Glutamatergic neuron (in vitro differentiated cells): ENCODE data around the gene THSD4. TPM values are rescaled to one million over a fixed set of nuclear protein-coding genes. Genes with fewer than 3 reads are reported as not detected.

Experiments
- DNase-seq: peaks from one replicate; pipeline ENCODE4 v3.0.0; 2022
- H3K27ac Mint-ChIP-seq: one replicate; pipeline ENCODE4 v1.8.0; 2020; ENCODE audit warnings: mild to moderate bottlenecking, mixed read lengths, inconsistent platforms; ENCODE audit not compliant: unreplicated experiment
- H3K27me3 Mint-ChIP-seq: one replicate; pipeline ENCODE4 v1.8.0; 2020; ENCODE audit warnings: mild to moderate bottlenecking, moderate library complexity, mixed read lengths, inconsistent platforms; ENCODE audit not compliant: unreplicated experiment
- H3K36me3 Mint-ChIP-seq: one replicate; pipeline ENCODE4 v1.8.0; 2020; ENCODE audit warnings: mild to moderate bottlenecking, mixed read lengths, inconsistent platforms; ENCODE audit not compliant: unreplicated experiment
- H3K4me1 Mint-ChIP-seq: one replicate; pipeline ENCODE4 v1.8.0; 2020; ENCODE audit warnings: mild to moderate bottlenecking, low read depth, mixed read lengths, inconsistent platforms; ENCODE audit not compliant: unreplicated experiment
- H3K4me3 Mint-ChIP-seq: one replicate; pipeline ENCODE4 v1.8.0; 2020; ENCODE audit warnings: mild to moderate bottlenecking, mixed read lengths, inconsistent platforms; ENCODE audit not compliant: unreplicated experiment
- H3K9me3 Mint-ChIP-seq: one replicate; pipeline ENCODE4 v1.8.0; 2020; ENCODE audit warnings: mild to moderate bottlenecking, moderate library complexity, mixed read lengths, inconsistent platforms; ENCODE audit not compliant: unreplicated experiment
- total RNA-seq: library from RNA; stranded (reverse); fragmentation: NEBNext Ultra II Directional; extraction: Animal tissue kit (Norgen Biotek cat#: 25700); gene quantifications from one replicate; pipeline ENCODE4 v1.2.1, GENCODE V29; 2021; ENCODE audit not compliant: unreplicated experiment
- TF ChIP-seq, protein P1 (sequence below): fragments of 200-600 bp; sonication (generic); IDR thresholded peaks from one replicate; pipeline ENCODE4 v1.5.0; 2021; ENCODE audit not compliant: partially characterized antibody, unreplicated experiment

Gene THSD4
- total RNA-seq, 1 donor from 2014 or later = 12.3 TPM

DNA sequence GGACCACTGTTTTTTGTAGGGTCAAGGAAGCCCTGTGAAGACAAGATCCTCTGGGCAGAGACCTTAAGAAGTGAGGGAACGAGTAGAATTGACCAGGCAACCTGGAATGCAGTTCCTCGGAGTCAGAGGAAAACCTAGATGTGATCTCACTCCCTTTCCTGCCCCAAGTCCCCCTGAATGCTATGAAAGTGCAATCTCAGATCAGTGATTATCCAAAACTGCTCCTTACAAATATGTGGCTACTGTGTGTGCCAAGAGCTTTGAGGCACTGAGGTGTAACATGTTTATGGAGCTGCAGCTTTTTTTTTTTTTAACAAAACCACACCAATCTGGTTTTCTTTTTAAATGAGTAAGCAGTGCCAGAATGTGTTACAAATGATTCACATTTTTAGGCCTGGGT, 35.8 kb downstream of the THSD4 start:
- Mint-ChIP-seq H3K4me3 (no peak overlapping the region), H3K27me3 (peaks cover 2% of the 10 kb centered on the region), H3K4me1 (no peaks in the 10 kb centered on the region)

DNA sequence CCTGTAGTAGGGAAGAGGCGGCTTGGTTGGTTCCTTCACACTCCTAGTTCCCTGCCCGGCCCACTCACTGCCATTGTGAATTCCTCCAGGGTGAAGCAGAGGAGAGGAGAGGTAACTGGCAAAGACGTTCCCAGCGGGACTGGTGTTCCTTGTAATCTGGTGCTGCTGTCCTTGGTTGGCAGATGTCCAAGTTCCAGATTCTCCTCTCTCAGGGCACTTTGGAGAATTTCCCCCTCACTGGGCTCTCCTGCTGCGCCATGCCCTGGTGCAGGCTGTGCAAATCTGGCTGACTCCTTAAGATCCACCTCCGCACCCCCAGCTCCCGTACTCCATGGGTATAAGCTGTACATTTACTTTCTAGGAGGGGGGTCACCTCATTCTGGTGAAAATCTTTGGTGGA, 37.3 kb downstream of the THSD4 start:
- Mint-ChIP-seq H3K27me3 (peaks cover 2% of the 10 kb centered on the region), H3K4me3 (no peak overlapping the region), H3K36me3 (peaks cover 5% of the 10 kb centered on the region), H3K27ac (no peak overlapping the region), H3K4me1 (no peaks in the 10 kb centered on the region), H3K9me3 (no peaks in the 10 kb centered on the region)
- no peak for DNase-seq
- TF ChIP-seq, protein P1, sequence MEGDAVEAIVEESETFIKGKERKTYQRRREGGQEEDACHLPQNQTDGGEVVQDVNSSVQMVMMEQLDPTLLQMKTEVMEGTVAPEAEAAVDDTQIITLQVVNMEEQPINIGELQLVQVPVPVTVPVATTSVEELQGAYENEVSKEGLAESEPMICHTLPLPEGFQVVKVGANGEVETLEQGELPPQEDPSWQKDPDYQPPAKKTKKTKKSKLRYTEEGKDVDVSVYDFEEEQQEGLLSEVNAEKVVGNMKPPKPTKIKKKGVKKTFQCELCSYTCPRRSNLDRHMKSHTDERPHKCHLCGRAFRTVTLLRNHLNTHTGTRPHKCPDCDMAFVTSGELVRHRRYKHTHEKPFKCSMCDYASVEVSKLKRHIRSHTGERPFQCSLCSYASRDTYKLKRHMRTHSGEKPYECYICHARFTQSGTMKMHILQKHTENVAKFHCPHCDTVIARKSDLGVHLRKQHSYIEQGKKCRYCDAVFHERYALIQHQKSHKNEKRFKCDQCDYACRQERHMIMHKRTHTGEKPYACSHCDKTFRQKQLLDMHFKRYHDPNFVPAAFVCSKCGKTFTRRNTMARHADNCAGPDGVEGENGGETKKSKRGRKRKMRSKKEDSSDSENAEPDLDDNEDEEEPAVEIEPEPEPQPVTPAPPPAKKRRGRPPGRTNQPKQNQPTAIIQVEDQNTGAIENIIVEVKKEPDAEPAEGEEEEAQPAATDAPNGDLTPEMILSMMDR = no peak

More for the DNA sequence above, 35.8 kb downstream of the THSD4 start:
- H3K9me3 Mint-ChIP-seq = no peaks in the 10 kb centered on the region
- TF ChIP-seq, protein P1 = no peak
- H3K36me3 Mint-ChIP-seq = peaks cover 5% of the 10 kb centered on the region
- H3K27ac Mint-ChIP-seq = no peak overlapping the region
- no peak for DNase-seq

DNA sequence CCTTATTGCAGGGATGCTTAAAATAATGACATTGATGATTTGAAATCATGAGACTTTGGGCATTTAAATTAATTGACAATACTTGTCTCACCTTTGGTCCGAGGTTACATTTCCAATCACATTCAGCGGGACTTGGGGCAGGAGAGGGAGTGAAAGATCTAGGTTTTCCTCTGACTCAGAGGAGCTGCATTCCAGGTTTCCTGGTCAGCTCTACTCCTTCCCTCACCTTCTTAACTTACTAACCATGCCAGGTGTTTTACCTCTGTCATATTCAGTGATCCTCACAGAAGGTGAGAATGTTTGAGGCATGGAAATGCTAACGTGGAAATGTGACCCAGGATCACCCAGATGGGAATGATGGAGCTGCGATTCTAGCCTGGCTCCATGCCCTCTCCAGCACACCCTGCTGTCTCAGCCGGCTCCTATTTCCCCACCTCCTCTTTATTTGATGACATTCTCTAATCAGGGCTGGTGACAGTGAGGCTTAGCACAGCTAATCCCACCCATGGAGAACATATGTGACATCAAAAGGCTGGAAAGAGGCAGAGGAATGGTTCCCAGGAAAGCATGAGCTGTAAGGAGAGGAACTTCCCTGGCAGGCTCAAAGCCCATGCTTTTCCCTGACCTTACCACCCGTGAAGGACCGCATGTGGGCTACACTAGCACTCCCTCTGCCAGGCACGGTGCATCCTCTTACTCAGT, 38.7 kb downstream of the THSD4 start:
- Mint-ChIP-seq H3K36me3 (peaks cover 5% of the 10 kb centered on the region), H3K4me1 (no peaks in the 10 kb centered on the region), H3K27me3 (peaks cover 2% of the 10 kb centered on the region), H3K27ac (no peak overlapping the region), H3K4me3 (no peak overlapping the region), H3K9me3 (peaks cover 3% of the 10 kb centered on the region)
- no peak for DNase-seq
- TF ChIP-seq, protein P1 = no peak

DNA sequence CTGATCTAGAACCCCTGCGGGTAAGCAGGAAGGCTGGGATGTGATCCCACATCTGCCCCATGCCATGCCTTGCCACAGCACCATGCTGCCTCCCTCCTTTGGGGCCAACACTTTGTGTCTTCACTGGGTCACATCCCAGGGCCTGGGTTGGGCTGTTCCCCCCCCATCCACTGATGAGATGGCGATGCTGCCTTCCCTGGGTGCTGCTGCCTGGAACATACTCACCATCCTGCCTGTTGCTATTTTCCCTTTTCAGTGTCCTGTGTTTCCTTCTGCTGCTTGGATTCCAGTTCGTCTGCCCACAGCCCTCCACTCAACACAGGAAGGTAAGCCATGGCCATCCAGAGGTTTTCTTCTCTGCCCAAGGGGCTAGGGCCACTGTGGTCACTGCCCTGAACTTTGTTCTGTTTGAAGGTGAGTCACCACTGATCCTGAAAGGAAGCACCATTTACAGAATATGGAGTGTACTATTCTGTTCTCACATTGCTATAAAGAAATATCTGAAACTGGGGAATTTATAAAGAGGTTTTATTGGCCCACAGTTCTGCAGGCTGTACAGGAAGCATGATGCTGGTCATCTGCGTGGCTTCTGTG, 39.4 kb downstream of the THSD4 start:
- TF ChIP-seq, protein P1 = no peak
- Mint-ChIP-seq H3K4me1 (no peaks in the 10 kb centered on the region), H3K9me3 (peaks cover 3% of the 10 kb centered on the region), H3K27me3 (peaks cover 2% of the 10 kb centered on the region), H3K4me3 (no peak overlapping the region), H3K36me3 (peaks cover 5% of the 10 kb centered on the region), H3K27ac (no peak overlapping the region)
- DNase-seq = no peak

- no peak for DNase-seq
- H3K4me1 Mint-ChIP-seq = no peaks in the 10 kb centered on the region
- H3K36me3 Mint-ChIP-seq = peaks cover 5% of the 10 kb centered on the region
- no peaks in the 10 kb centered on the region for H3K27me3 Mint-ChIP-seq
- TF ChIP-seq, protein P1 = no peak
- no peak overlapping the region for H3K4me3 Mint-ChIP-seq
- H3K27ac Mint-ChIP-seq = no peak overlapping the region
- peaks cover 3% of the 10 kb centered on the region for H3K9me3 Mint-ChIP-seq
Measured at GRCh38 chr15:71155534-71155933, 40.3 kb downstream of the THSD4 start.
